HEK293 (cell line): ENCODE data around the gene GALNT9.

ENCODE experiments used
- CTCF ChIA-PET: fragments of 350-600 bp; formaldehyde crosslinking; extraction: SDS; loops from one replicate; lab custom pipeline; 2021; ENCODE audit warnings: antibody characterized with exemption; lab: Yijun Ruan, JAX
- POLR2A ChIA-PET: fragments of 300-600 bp; formaldehyde crosslinking; extraction: SDS; loops from one replicate; lab custom pipeline; 2020; ENCODE audit warnings: antibody characterized with exemption, inconsistent platforms; lab: Yijun Ruan, JAX
- H3K27ac ChIP-seq: fragments of 200-500 bp; sonication (Bioruptor generic); 2 replicates; pipeline ENCODE4 v1.5.1; 2014; ENCODE audit warnings: low read depth, low read length, control low read depth, inconsistent platforms; ENCODE audit errors: extremely low read depth
- H3K36me3 ChIP-seq, 2 experiments: fragments of 200-500 bp in 1 of 2; sonication (Bioruptor generic) in 1 of 2; 1 replicate in 1 of 2; 2 replicates in 1 of 2; pipeline ENCODE4 v1.5.1; 2014 to 2017; ENCODE audit warnings: inconsistent platforms in 2 of 2, low read length in 2 of 2; ENCODE audit not compliant: control insufficient read depth in 2 of 2, insufficient read depth in 1 of 2
- H3K4me1 ChIP-seq: fragments of 200-500 bp; sonication (Bioruptor generic); 2 replicates; pipeline ENCODE4 v1.5.1; 2014; ENCODE audit warnings: mild to moderate bottlenecking, low read length, inconsistent platforms; ENCODE audit not compliant: control insufficient read depth, insufficient read depth
- H3K4me3 ChIP-seq: 2 replicates; pipeline ENCODE4 v1.5.1; 2011; ENCODE audit warnings: low read depth, mild to moderate bottlenecking, control low read depth, low read length, moderate library complexity
- H3K9me3 ChIP-seq: fragments of 200-500 bp; sonication (Bioruptor generic); 2 replicates; pipeline ENCODE4 v1.5.1; 2014; ENCODE audit warnings: low read depth, low read length, inconsistent platforms; ENCODE audit not compliant: control insufficient read depth, insufficient read depth
- EGR2 ChIP-seq: fragments of 450-650 bp; formaldehyde crosslinking; IDR thresholded peaks from 2 replicates; pipeline ENCODE4 v1.5.1; 2016; ENCODE audit warnings: low read depth, missing biosample characterization, missing genetic modification characterization
- GLIS2 ChIP-seq: fragments of 450-650 bp; formaldehyde crosslinking; IDR thresholded peaks from 2 replicates; pipeline ENCODE4 v1.5.1; 2016; ENCODE audit warnings: missing biosample characterization, missing genetic modification characterization
- IKZF3 ChIP-seq: fragments of 450-650 bp; IDR thresholded peaks from 2 replicates; pipeline ENCODE4 v1.5.0; 2018; ENCODE audit warnings: missing biosample characterization, mild to moderate bottlenecking, missing genetic modification characterization, moderate library complexity
- KLF16 ChIP-seq: fragments of 450-650 bp; formaldehyde crosslinking; IDR thresholded peaks from 2 replicates; pipeline ENCODE4 v1.5.1; 2017; ENCODE audit warnings: missing biosample characterization, missing genetic modification characterization
- MZF1 ChIP-seq: fragments of 450-650 bp; formaldehyde crosslinking; IDR thresholded peaks from 2 replicates; pipeline ENCODE4 v1.5.1; 2017; ENCODE audit warnings: missing biosample characterization, missing genetic modification characterization, borderline replicate concordance
- OVOL3 ChIP-seq: fragments of 450-650 bp; formaldehyde crosslinking; IDR thresholded peaks from 2 replicates; pipeline ENCODE4 v1.5.1; 2016; ENCODE audit warnings: missing biosample characterization, missing genetic modification characterization
- ZBTB48 ChIP-seq: fragments of 450-650 bp; formaldehyde crosslinking; IDR thresholded peaks from 2 replicates; pipeline ENCODE4 v1.5.1; 2016; ENCODE audit warnings: missing biosample characterization, missing genetic modification characterization
- ZFHX2 ChIP-seq: fragments of 450-650 bp; formaldehyde crosslinking; conservative IDR thresholded peaks from 2 replicates; pipeline ENCODE4 v1.5.1; 2016; ENCODE audit warnings: missing biosample characterization, missing genetic modification characterization
- ZFP37 ChIP-seq: fragments of 450-650 bp; formaldehyde crosslinking; IDR thresholded peaks from 2 replicates; pipeline ENCODE4 v1.5.1; 2016; ENCODE audit warnings: missing biosample characterization, missing genetic modification characterization
- ZNF112 ChIP-seq: fragments of 450-650 bp; formaldehyde crosslinking; IDR thresholded peaks from 2 replicates; pipeline ENCODE4 v1.5.0; 2017; ENCODE audit warnings: missing biosample characterization, missing genetic modification characterization
- ZNF2 ChIP-seq: fragments of 450-650 bp; formaldehyde crosslinking; IDR thresholded peaks from 2 replicates; pipeline ENCODE4 v1.5.1; 2016; ENCODE audit warnings: missing biosample characterization, missing genetic modification characterization
- ZNF549 ChIP-seq: fragments of 450-650 bp; IDR thresholded peaks from 2 replicates; pipeline ENCODE4 v1.5.1; 2018; ENCODE audit warnings: missing biosample characterization, missing genetic modification characterization, mild to moderate bottlenecking, inconsistent platforms, moderate library complexity
- ZNF768 ChIP-seq: fragments of 450-650 bp; formaldehyde crosslinking; IDR thresholded peaks from 2 replicates; pipeline ENCODE4 v1.5.1; 2018; ENCODE audit warnings: missing biosample characterization, mild to moderate bottlenecking, missing genetic modification characterization
- ZNF837 ChIP-seq: fragments of 450-650 bp; formaldehyde crosslinking; IDR thresholded peaks from 2 replicates; pipeline ENCODE4 v1.5.1; 2016; ENCODE audit warnings: missing biosample characterization, missing genetic modification characterization
- ZSCAN16 ChIP-seq: fragments of 450-650 bp; formaldehyde crosslinking; IDR thresholded peaks from 2 replicates; pipeline ENCODE4 v1.5.1; 2016; ENCODE audit warnings: missing biosample characterization, missing genetic modification characterization
- ZSCAN30 ChIP-seq: fragments of 450-650 bp; IDR thresholded peaks from 2 replicates; pipeline ENCODE4 v1.5.1; 2018; ENCODE audit warnings: missing biosample characterization, mild to moderate bottlenecking, missing genetic modification characterization, moderate library complexity
- ZXDB ChIP-seq: fragments of 450-650 bp; formaldehyde crosslinking; IDR thresholded peaks from 2 replicates; pipeline ENCODE4 v1.5.1; 2016; ENCODE audit warnings: missing biosample characterization, missing genetic modification characterization
- TF ChIP-seq, protein P1 (sequence below): fragments of 450-650 bp; formaldehyde crosslinking; IDR thresholded peaks from 2 replicates; pipeline ENCODE4; 2016; ENCODE audit warnings: missing biosample characterization, missing genetic modification characterization

The GALNT9 gene

DNA sequence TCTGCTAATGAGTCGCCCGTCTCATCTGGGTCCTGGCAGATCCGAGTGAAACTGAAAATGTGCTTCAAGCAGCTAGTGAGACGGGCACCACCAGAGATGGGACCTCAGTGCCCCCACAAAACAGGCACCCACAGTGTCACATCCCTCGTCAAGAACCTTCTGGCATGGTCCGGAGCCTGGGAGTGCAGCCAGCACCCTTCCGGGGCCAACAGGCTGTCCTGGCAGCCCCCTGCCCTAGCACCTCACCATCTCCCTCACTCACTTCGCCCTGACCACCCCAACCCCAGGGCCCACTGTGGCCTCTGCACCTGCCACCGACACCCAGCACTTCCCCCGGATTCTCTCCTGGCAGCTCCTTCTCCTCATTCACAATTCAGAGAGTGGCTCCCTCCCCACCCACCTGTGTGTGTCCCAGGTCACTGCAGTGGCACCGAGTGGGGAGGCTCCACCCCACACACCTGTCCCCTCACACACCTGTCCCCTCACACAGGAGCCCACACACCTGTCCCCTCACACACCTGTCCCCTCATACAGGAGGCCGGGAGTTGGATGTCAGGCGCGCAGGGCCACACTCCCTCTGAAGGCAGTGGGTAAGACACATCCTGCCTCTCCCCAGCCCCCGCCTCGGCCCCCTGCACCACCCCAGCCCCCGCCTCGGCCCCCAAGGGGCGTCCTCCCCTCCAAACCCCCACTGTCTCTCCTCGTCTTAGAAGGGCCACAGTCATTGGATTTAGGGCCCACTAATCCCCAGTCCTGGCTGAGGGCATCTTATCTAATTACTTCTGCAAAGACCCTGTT is 7.9 kb downstream of the GALNT9 start:
- no peaks in the 10 kb centered on the region for H3K4me1 ChIP-seq

DNA sequence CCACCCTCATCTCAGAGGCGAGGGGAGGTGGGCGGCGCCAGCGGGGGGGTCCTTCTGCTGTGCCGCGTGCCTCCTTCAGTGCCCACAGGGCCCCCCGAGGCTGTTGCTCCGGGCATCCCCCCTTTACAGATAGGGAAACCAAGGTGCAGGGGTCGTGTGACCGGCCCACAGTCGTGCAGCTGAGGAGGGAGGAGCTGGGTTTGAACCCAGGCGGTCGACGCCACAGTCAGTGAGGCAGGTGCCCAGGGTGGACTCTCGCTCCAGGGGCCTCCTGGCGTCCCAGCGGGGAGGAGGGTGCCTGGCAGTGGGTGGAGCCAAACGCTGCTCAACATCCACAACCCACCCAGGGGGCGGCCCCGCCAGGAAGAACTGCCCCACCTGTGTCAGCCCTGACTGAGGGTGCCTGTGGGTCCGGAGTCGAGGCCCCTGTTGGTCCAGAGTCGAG is 8.6 kb downstream of the GALNT9 start:
- no peak overlapping the region for H3K27ac ChIP-seq
- TF ChIP-seq EGR2 (tag by site-specific recombination) (0 out of 2 replicates have a peak, but pooled peaks have one; percentile 25), ZNF549 (tag by site-specific recombination) (no peak), ZXDB (no peak), OVOL3 (tag by site-specific recombination) (no peak), ZNF2 (tag by site-specific recombination) (no peak), GLIS2 (tag by site-specific recombination) (peak; percentile 28; the same call in 1 of the 2 replicates)
- no peaks in the 10 kb centered on the region for H3K9me3 ChIP-seq
- no peak overlapping the region for H3K4me3 ChIP-seq
- no peaks in the 10 kb centered on the region for H3K36me3 ChIP-seq
- ChIA-PET CTCF (no interaction called here), POLR2A (no interaction called here)
- H3K4me1 ChIP-seq, result no peaks in the 10 kb centered on the region

More for the DNA sequence above, 7.9 kb downstream of the GALNT9 start:
- H3K4me3 ChIP-seq, result no peak overlapping the region
- H3K36me3 ChIP-seq, result no peaks in the 10 kb centered on the region
- no peak overlapping the region for H3K27ac ChIP-seq
- TF ChIP-seq ZFHX2 (tag by site-specific recombination) (0 out of 2 replicates have a peak, but pooled peaks have one; percentile 31), MZF1 (no peak), IKZF3 (no peak), ZBTB48 (tag by site-specific recombination) (no peak), ZNF837 (tag by site-specific recombination) (no peak), KLF16 (tag by site-specific recombination) (no peak), ZNF768 (no peak), EGR2 (tag by site-specific recombination) (peak; percentile 45; the same call in 1 of the 2 replicates)
- TF ChIP-seq, protein P1, sequence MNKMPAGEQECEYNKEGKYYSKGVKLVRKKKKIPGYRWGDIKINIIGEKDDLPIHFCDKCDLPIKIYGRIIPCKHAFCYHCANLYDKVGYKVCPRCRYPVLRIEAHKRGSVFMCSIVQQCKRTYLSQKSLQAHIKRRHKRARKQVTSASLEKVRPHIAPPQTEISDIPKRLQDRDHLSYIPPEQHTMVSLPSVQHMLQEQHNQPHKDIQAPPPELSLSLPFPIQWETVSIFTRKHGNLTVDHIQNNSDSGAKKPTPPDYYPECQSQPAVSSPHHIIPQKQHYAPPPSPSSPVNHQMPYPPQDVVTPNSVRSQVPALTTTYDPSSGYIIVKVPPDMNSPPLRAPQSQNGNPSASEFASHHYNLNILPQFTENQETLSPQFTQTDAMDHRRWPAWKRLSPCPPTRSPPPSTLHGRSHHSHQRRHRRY, result no peak
- H3K9me3 ChIP-seq, result no peaks in the 10 kb centered on the region
- POLR2A ChIA-PET, result no interaction called here
- CTCF ChIA-PET, result no interaction called here

DNA sequence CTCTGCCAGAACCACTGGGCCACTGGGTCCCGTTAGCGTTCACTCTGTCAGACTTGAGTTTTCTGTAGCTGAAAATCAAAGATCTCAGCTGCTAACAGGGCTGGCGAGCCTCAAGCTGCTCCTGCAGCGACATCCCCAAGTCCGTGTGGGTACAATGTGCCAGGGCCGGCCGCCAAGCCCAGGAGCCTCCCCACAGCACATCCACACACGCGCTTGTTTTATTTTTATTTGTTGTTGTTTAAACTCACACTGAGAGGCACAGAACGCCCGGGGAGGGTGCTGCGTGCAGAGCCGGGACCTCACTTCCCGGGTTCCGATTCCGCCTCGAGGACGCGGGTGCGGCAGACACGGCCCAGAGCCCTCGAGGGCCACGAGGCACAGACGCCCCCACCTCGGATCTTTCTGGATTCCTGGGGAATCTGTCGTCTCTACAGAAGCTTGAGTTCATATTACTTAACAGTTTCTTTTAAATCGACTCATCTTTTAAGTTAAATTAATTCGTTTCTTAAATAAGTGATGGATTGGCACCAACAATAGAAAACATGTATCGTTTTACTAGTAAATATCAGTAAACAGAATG is 9.3 kb downstream of the GALNT9 start:
- Histone ChIP-seq H3K27ac (no peak overlapping the region), H3K4me1 (no peaks in the 10 kb centered on the region), H3K9me3 (no peaks in the 10 kb centered on the region), H3K4me3 (no peak overlapping the region), H3K36me3 (no peaks in the 10 kb centered on the region)
- CTCF ChIA-PET, result no interaction called here
- POLR2A ChIA-PET, result no interaction called here
- TF ChIP-seq ZSCAN30 (tag by site-specific recombination), result no peak
- no peak for TF ChIP-seq ZFP37 (tag by site-specific recombination)
- TF ChIP-seq IKZF3, result no peak
- TF ChIP-seq ZSCAN16 (tag by site-specific recombination), result no peak
- no peak for TF ChIP-seq ZNF112 (tag by site-specific recombination)
